Astrocyte of the spinal cord (primary cell): ENCODE data around the gene MT1M.
"Not testable (repeated sequence)": the region's sequence is repeated elsewhere in the genome, so short reads cannot be mapped to it uniquely, and the experiment has no call there.

Experiments used
- DNase-seq: peaks from one replicate; pipeline ENCODE4 v3.0.0; 2011; ENCODE audit warnings: low read depth, low spot score
- H3K4me3 ChIP-seq: 2 replicates; pipeline ENCODE4 v1.5.1; 2011; ENCODE audit warnings: low read depth, mild to moderate bottlenecking, low read length, moderate library complexity
- CTCF ChIP-seq: IDR thresholded peaks from 2 replicates; pipeline ENCODE4 v1.5.1; 2012; ENCODE audit warnings: low read depth, mild to moderate bottlenecking, low read length, inconsistent platforms
- in situ Hi-C: cut with HindIII; loops from 2 replicates; pipeline ENCODE4 v1.10.0; 2017; ENCODE audit warnings: low sequenced_read_pairs

MT1M gene

GRCh38 chr16:56673921-56674320, 41.5 kb downstream of the MT1M start:
- TF ChIP-seq CTCF = peak; percentile 63
- DNase-seq = peak; percentile 27
- no peak overlapping the region for H3K4me3 ChIP-seq
- in situ Hi-C loops = no loop called here

- in situ Hi-C loops, DNase-seq, H3K4me3 ChIP-seq: not testable (repeated sequence)
These were observed 42.1 kb downstream of the MT1M start for GRCh38 chr16:56674570-56674969.

GRCh38 chr16:56675685-56676210, 43.3 kb downstream of the MT1M start:
- DNase-seq = no peak
- TF ChIP-seq CTCF = no peak
- in situ Hi-C loops = no loop called here
- no peak overlapping the region for H3K4me3 ChIP-seq

GRCh38 chr16:56677474-56677873, 45.0 kb downstream of the MT1M start:
- DNase-seq = no peak
- H3K4me3 ChIP-seq = no peak overlapping the region
- no peak for TF ChIP-seq CTCF
- in situ Hi-C loops = no loop called here

GRCh38 chr16:56679078-56679730, 46.7 kb downstream of the MT1M start:
- no peak overlapping the region for H3K4me3 ChIP-seq
- no peak for DNase-seq
- TF ChIP-seq CTCF = no peak
- in situ Hi-C loops = no loop called here

- no peak for DNase-seq
- no peak overlapping the region for H3K4me3 ChIP-seq
- in situ Hi-C loops = no loop called here
- TF ChIP-seq CTCF = no peak
These were observed 47.4 kb downstream of the MT1M start for GRCh38 chr16:56679818-56680217.

- no peak for TF ChIP-seq CTCF
- DNase-seq = peak; percentile 85
- in situ Hi-C loops = no loop called here
- H3K4me3 ChIP-seq = peak within 1 kb of the TSS; percentile 55
These were observed 49.7 kb downstream of the MT1M start, which contains the start of gene MT1X for GRCh38 chr16:56681939-56682702. MT1X (plus strand) TSS chr16:56682470; CDS start chr16:56682541, 71 bp downstream.
